GM13977 (cell line): ENCODE results near the gene STIMATE.

Experiments
- DNase-seq: peaks from one replicate; pipeline ENCODE4 v3.0.0; 2012; ENCODE audit warnings: low spot score
- in situ Hi-C: fragments of 300-500 bp; cut with MboI; formaldehyde crosslinking; loops from one replicate; pipeline ENCODE4 v1.12.0; 2022; ENCODE audit warnings: low sequenced_read_pairs, low pct_unique_long_range_greater_than_20kb, mixed read lengths, inconsistent platforms; ENCODE audit not compliant: unreplicated experiment
- TF ChIP-seq, protein P1 (sequence below): IDR thresholded peaks from 2 replicates; pipeline ENCODE4 v1.5.1; 2012; ENCODE audit warnings: mild to moderate bottlenecking, control low read depth; ENCODE audit not compliant: insufficient read depth; ENCODE audit errors: extremely low read depth, missing control alignments

STIMATE gene

DNA sequence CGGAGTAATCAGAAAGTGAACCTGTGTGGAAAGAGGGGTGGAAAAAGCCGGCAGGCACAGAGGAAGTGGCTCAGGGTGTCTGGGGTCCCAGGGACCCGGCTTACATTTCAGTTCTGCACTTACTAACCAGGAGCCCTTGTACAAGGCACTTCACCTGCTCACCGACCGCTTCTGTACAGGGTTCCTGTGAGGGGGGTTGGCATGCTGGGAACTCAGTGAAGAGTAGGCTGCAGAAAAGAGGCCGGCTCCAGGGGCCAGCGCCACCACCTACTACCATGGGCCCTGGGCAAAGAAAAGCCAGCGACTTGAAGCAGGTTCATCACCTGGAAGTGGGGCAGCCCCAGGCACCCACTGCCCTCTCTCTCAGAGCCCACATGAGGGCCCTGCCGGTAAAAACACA is 6.2 kb downstream of the STIMATE start:
- TF ChIP-seq, protein P1, sequence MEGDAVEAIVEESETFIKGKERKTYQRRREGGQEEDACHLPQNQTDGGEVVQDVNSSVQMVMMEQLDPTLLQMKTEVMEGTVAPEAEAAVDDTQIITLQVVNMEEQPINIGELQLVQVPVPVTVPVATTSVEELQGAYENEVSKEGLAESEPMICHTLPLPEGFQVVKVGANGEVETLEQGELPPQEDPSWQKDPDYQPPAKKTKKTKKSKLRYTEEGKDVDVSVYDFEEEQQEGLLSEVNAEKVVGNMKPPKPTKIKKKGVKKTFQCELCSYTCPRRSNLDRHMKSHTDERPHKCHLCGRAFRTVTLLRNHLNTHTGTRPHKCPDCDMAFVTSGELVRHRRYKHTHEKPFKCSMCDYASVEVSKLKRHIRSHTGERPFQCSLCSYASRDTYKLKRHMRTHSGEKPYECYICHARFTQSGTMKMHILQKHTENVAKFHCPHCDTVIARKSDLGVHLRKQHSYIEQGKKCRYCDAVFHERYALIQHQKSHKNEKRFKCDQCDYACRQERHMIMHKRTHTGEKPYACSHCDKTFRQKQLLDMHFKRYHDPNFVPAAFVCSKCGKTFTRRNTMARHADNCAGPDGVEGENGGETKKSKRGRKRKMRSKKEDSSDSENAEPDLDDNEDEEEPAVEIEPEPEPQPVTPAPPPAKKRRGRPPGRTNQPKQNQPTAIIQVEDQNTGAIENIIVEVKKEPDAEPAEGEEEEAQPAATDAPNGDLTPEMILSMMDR, result no peak
- no peak for DNase-seq
- in situ Hi-C loops, result no loop called here

DNA sequence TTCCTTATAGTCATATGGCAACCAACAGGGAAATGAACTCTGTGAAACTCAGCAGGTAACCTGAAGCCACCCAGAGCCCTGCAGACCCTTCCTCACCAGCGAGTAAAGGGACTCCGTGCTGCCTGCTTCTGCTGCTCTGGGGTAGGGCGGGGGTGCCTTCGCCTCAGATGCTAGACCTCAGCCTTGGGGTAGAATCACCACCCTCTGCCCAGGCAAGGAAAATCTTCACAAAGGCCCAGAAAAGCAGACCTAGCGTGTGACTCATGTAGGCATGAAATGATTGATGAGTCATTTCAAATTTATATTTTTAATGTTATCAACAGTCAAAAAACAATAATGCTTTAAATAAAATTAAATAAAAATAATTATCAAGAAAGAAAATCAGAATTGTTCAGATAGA is 6.6 kb downstream of the STIMATE start:
- DNase-seq, result no peak
- TF ChIP-seq, protein P1, result no peak
- in situ Hi-C loops, result no loop called here

DNA sequence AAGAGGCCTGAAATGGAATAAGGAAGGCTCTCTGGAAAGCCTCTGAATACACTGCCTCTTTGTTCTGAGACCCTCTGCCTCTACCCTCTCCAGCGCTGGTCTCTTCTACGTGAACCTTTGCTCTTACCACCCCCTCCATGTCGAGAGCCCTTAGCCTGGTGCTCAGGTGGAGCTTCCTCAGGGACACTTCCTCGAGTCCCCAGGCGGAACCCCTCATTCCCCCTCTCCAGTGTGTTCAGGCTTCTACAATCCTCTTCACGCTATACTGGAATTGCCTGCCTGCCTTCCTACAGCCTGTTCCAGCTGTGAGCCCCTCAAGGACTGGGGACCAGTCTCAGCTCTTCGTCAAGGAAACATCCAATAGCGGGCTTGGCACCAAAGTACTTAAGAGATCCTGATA is 7.4 kb downstream of the STIMATE start:
- DNase-seq, result no peak

DNA sequence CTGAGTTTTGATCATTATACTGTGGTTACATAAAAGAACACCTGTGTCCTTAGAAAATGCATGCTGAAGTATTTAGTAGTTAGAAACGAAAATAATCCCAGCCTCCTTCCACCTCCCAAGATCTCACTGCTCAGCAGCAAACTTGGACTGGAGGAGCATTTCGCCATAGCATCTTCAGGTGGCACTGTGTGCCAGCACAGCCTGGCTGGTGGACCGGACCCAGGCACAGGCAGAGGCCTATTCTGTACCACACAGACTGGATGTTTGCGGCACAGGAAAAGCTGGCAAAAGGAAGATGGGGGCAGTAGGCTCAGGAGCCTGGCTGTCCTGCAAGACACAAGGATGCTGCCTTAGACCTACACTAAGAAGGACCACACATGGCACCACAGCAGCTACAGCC is 10.2 kb downstream of the STIMATE start:
- in situ Hi-C loops, result no loop called here

More for the DNA sequence above, 7.4 kb downstream of the STIMATE start:
- TF ChIP-seq, protein P1, result no peak
- in situ Hi-C loops, result no loop called here

DNA sequence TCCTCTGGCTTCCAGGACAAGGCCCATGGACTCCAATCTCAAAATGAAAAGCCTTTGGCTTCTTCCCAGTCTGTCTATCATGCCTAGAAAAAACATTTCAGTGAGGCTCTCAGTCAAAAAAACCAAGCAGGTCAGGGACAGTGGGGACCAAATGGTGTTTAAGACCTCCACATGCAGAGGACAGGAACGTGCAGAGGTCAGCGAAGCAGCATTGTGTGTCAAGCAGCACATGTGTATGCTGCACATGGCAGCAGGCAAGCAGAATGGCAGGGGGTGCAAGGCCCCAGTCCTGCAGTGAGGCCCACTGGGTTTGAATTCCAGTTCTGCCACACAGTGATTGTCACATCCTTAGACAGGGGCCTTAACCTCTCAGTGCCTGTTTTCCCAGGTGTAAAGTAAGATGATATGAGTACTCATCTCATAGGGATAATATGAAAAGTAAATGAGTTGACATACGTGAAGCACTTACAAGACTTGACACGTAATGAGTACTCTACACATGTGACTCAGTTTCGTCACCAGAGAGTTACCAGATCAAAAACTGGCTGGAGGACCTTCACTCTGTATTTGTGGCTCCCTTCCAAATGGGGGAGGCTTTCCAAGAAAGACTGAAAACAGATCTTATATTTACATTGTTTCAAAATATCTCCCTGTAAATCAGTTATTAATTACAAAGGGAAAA is 11.2 kb downstream of the STIMATE start:
- in situ Hi-C loops, result no loop called here
- no peak for DNase-seq
- TF ChIP-seq, protein P1, result no peak

More for the DNA sequence above, 10.2 kb downstream of the STIMATE start:
- no peak for DNase-seq
- TF ChIP-seq, protein P1, result no peak

DNA sequence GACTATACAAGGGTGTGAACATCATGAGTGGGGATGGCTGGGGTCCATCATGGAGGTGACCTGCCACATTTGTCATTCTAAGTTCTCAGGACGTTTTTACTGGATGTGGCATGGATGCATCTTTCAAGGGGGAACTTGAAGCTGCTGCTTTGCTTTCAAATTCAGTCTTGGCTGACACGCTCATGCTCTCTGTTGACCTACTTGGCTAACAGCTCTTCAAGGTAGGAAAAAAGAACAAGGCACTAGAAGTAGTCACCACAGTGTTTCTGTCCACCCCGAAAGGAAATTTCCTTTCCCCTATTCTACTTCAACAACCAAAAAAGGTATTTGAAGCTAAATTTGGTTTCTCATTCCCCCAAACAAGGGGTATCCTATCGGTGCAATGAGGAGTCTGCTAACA is 15.0 kb downstream of the STIMATE start:
- DNase-seq, result no peak
- TF ChIP-seq, protein P1, result no peak
- in situ Hi-C loops, result no loop called here

DNA sequence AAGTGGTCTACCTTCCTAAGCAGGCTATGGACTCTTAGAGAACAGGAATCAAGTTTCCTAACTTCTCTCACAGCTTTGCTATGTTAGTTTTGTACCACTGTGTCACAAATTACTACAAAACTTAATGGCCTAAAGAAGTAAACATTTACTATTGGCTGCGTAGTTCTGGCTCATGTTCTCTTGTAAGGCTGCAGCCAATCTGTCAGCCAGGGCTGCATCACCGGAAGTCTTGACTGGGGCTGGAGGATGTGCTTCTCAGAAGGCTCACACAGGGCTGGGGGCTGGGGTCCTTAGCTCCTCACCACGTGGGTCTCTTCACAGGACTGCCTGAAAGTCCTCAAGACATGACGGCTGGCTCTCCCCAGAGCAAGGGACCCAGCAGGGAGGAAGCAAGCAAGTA is 15.5 kb downstream of the STIMATE start:
- TF ChIP-seq, protein P1, result no peak
- in situ Hi-C loops, result no loop called here
- no peak for DNase-seq
